Measurements from ENCODE around the gene SPATA33.
A peak's percentile ranks its signal among the peaks of the same experiment; 100 is the strongest.

Gene SPATA33

GRCh38 chr16:89700649-89701424, 43.2 kb downstream of the SPATA33 start:
- Histone ChIP-seq H3K4me3 (ENCODE audit: insufficient read depth in 1 of 2, low read depth in 1 of 2, low read length in 2 of 2) (peak overlapping the region; percentile 80 to 85), H3K9me3 (ENCODE audit: control insufficient read depth, low read length) (no peaks in the 10 kb centered on the region), H3K18ac (ENCODE audit: low read depth in 1 of 2, low read length in 2 of 2) (peak overlapping the region; percentile 34 to 76), H2AFZ (ENCODE audit: low read depth, low read length) (peak overlapping the region; percentile 47), H3K36me3 (ENCODE audit: control insufficient read depth in 1 of 2, insufficient read depth in 2 of 2, low read depth in 1 of 2, low read length in 2 of 2) (peaks cover 3 to 24% of the 10 kb centered on the region in 2 experiments), H3K9ac (ENCODE audit: low read length) (peak overlapping the region; percentile 86), H3K23ac (ENCODE audit: low read length in 2 of 2) (peak overlapping the region in 1 of 2 experiments; percentile 57), H3K14ac (ENCODE audit: low read length in 2 of 2) (peak overlapping the region in 1 of 2 experiments; percentile 3), H3K4me2 (ENCODE audit: low read length, poor library complexity, severe bottlenecking) (peak overlapping the region; percentile 92), H3K79me1 (replicated peaks; ENCODE audit: low read length, poor library complexity, severe bottlenecking) (peaks cover 17% of the 10 kb centered on the region), H2BK120ac (ENCODE audit: low read depth, low read length) (no peak overlapping the region), H3K4me1 (ENCODE audit: control insufficient read depth, insufficient read depth, low read depth, low read length) (peaks cover 38% of the 10 kb centered on the region), H3K4ac (ENCODE audit: low read depth in 1 of 2, low read length in 2 of 2) (peak overlapping the region; percentile 37 to 78), H3K27me3 (ENCODE audit: control insufficient read depth in 1 of 2, insufficient read depth in 1 of 2, low read length in 2 of 2) (peaks cover 0 to 13% of the 10 kb centered on the region in 2 experiments), H2BK12ac (ENCODE audit: low read length in 2 of 2) (peak overlapping the region in 1 of 2 experiments; percentile 7), H2AK5ac (ENCODE audit: low read length, severe bottlenecking) (no peak overlapping the region), H2BK15ac (ENCODE audit: low read depth, poor library complexity, severe bottlenecking) (no peak overlapping the region), H4K8ac (ENCODE audit: low read length) (peak overlapping the region; percentile 63), H3K27ac (ENCODE audit: low read length, poor library complexity, severe bottlenecking) (no peak overlapping the region), H4K91ac (ENCODE audit: low read length) (peak overlapping the region; percentile 14), H2BK5ac (ENCODE audit: low read depth, low read length, poor library complexity, severe bottlenecking) (no peak overlapping the region)
- WGBS = 7% methylated on average over 61 of the region's 78 CpGs
- DNase-seq = peak; percentile 65

GRCh38 chr16:89701425-89702406, 44.1 kb downstream of the SPATA33 start, which contains the start of gene SPATA2L:
Gene SPATA2L, minus strand, starts transcription at chr16:89701705. Its CDS starts 473 bp downstream, at chr16:89701232.
- H3K18ac ChIP-seq (ENCODE audit: low read depth in 1 of 2, low read length in 2 of 2) = peak within 1 kb of the TSS; percentile 72 to 76
- DNase-seq = peak; percentile 84

GRCh38 chr16:89704281-89704680, 46.6 kb downstream of the SPATA33 start:
- WGBS = 88% methylated on average over 13 of the region's 13 CpGs
- Histone ChIP-seq H2BK5ac (ENCODE audit: low read depth, low read length, poor library complexity, severe bottlenecking) (no peak overlapping the region), H3K27ac (ENCODE audit: low read length, poor library complexity, severe bottlenecking) (no peak overlapping the region), H3K14ac (ENCODE audit: low read length in 2 of 2) (no peak overlapping the region), H3K9ac (ENCODE audit: low read length) (no peak overlapping the region), H3K18ac (ENCODE audit: low read depth in 1 of 2, low read length in 2 of 2) (no peak overlapping the region), H2BK15ac (ENCODE audit: low read depth, poor library complexity, severe bottlenecking) (no peak overlapping the region), H4K8ac (ENCODE audit: low read length) (no peak overlapping the region), H3K4me2 (ENCODE audit: low read length, poor library complexity, severe bottlenecking) (no peak overlapping the region), H3K4ac (ENCODE audit: low read depth in 1 of 2, low read length in 2 of 2) (no peak overlapping the region), H2AFZ (ENCODE audit: low read depth, low read length) (no peak overlapping the region), H2AK5ac (ENCODE audit: low read length, severe bottlenecking) (no peak overlapping the region), H3K27me3 (ENCODE audit: control insufficient read depth in 1 of 2, insufficient read depth in 1 of 2, low read length in 2 of 2) (peaks cover 0 to 13% of the 10 kb centered on the region in 2 experiments), H2BK120ac (ENCODE audit: low read depth, low read length) (no peak overlapping the region), H3K79me1 (replicated peaks; ENCODE audit: low read length, poor library complexity, severe bottlenecking) (peaks cover 5% of the 10 kb centered on the region), H3K4me1 (ENCODE audit: control insufficient read depth, insufficient read depth, low read depth, low read length) (peaks cover 30% of the 10 kb centered on the region), H2BK12ac (ENCODE audit: low read length in 2 of 2) (no peak overlapping the region), H3K9me3 (ENCODE audit: control insufficient read depth, low read length) (no peaks in the 10 kb centered on the region), H3K23ac (ENCODE audit: low read length in 2 of 2) (no peak overlapping the region), H3K4me3 (ENCODE audit: insufficient read depth in 1 of 2, low read depth in 1 of 2, low read length in 2 of 2) (no peak overlapping the region), H3K36me3 (ENCODE audit: control insufficient read depth in 1 of 2, insufficient read depth in 2 of 2, low read depth in 1 of 2, low read length in 2 of 2) (peaks cover 9 to 24% of the 10 kb centered on the region in 2 experiments), H4K91ac (ENCODE audit: low read length) (no peak overlapping the region)
- DNase-seq = no peak

More at GRCh38 chr16:89701425-89702406, 44.1 kb downstream of the SPATA33 start, which contains the start of gene SPATA2L:
- Histone ChIP-seq H3K27ac (ENCODE audit: low read length, poor library complexity, severe bottlenecking) (peak within 1 kb of the TSS; percentile 34), H4K91ac (ENCODE audit: low read length) (peak within 1 kb of the TSS; percentile 5), H3K23ac (ENCODE audit: low read length in 2 of 2) (peak within 1 kb of the TSS in 1 of 2 experiments; percentile 92), H2BK5ac (ENCODE audit: low read depth, low read length, poor library complexity, severe bottlenecking) (no peak within 1 kb of the TSS), H3K9ac (ENCODE audit: low read length) (peak within 1 kb of the TSS; percentile 86), H3K27me3 (ENCODE audit: control insufficient read depth in 1 of 2, insufficient read depth in 1 of 2, low read length in 2 of 2) (peaks cover 0 to 13% of the 10 kb centered on the region in 2 experiments), H4K8ac (ENCODE audit: low read length) (peak within 1 kb of the TSS; percentile 63), H2AK5ac (ENCODE audit: low read length, severe bottlenecking) (no peak within 1 kb of the TSS), H2AFZ (ENCODE audit: low read depth, low read length) (peak within 1 kb of the TSS; percentile 90), H2BK15ac (ENCODE audit: low read depth, poor library complexity, severe bottlenecking) (peak within 1 kb of the TSS; percentile 76), H3K4me3 (ENCODE audit: insufficient read depth in 1 of 2, low read depth in 1 of 2, low read length in 2 of 2) (peak within 1 kb of the TSS; percentile 80 to 85), H3K79me1 (replicated peaks; ENCODE audit: low read length, poor library complexity, severe bottlenecking) (peaks cover 13% of the 10 kb centered on the region), H3K14ac (ENCODE audit: low read length in 2 of 2) (peak within 1 kb of the TSS in 1 of 2 experiments; percentile 36), H3K4me1 (ENCODE audit: control insufficient read depth, insufficient read depth, low read depth, low read length) (peaks cover 34% of the 10 kb centered on the region), H2BK12ac (ENCODE audit: low read length in 2 of 2) (peak within 1 kb of the TSS in 1 of 2 experiments; percentile 70), H2BK120ac (ENCODE audit: low read depth, low read length) (peak within 1 kb of the TSS; percentile 36), H3K4me2 (ENCODE audit: low read length, poor library complexity, severe bottlenecking) (peak within 1 kb of the TSS; percentile 92), H3K36me3 (ENCODE audit: control insufficient read depth in 1 of 2, insufficient read depth in 2 of 2, low read depth in 1 of 2, low read length in 2 of 2) (peaks cover 3 to 17% of the 10 kb centered on the region in 2 experiments), H3K4ac (ENCODE audit: low read depth in 1 of 2, low read length in 2 of 2) (peak within 1 kb of the TSS; percentile 37 to 78), H3K9me3 (ENCODE audit: control insufficient read depth, low read length) (no peaks in the 10 kb centered on the region)
- WGBS = 2% methylated on average over 78 of the region's 97 CpGs

Measured in mesenchymal stem cell (in vitro differentiated cells and primary cell).